Kidney glomerular epithelial cell (primary cell): ENCODE results near the gene MDGA2.

ENCODE experiments used
- DNase-seq: peaks from one replicate; lab custom pipeline; 2025; lab: John Stamatoyannopoulos, UW

MDGA2 gene

GRCh38 chr14:47619392-47619791 is 56.0 kb downstream of the MDGA2 start:
- peak; percentile 80 for DNase-seq

- peak; percentile 79 for DNase-seq
Observed at GRCh38 chr14:47606566-47606965, 68.8 kb downstream of the MDGA2 start.

- DNase-seq, result no peak
Observed at GRCh38 chr14:47596860-47597259, 78.5 kb downstream of the MDGA2 start.

GRCh38 chr14:47596232-47596631 is 79.2 kb downstream of the MDGA2 start:
- no peak for DNase-seq

GRCh38 chr14:47595552-47595951 is 79.9 kb downstream of the MDGA2 start:
- DNase-seq, result no peak

- no peak for DNase-seq
Observed at GRCh38 chr14:47590767-47591495, 84.5 kb downstream of the MDGA2 start.

- no peak for DNase-seq
Observed at GRCh38 chr14:47585447-47585846, 90.0 kb downstream of the MDGA2 start.

GRCh38 chr14:47567273-47567672 is 108.1 kb downstream of the MDGA2 start:
- no peak for DNase-seq

- no peak for DNase-seq
Observed at GRCh38 chr14:47557894-47558293, 117.5 kb downstream of the MDGA2 start.

- DNase-seq, result peak; percentile 15
Observed at GRCh38 chr14:47555333-47555732, 120.1 kb downstream of the MDGA2 start.

- no peak for DNase-seq
Observed at GRCh38 chr14:47549886-47550285, 125.5 kb downstream of the MDGA2 start.

GRCh38 chr14:47543459-47543858 is 131.9 kb downstream of the MDGA2 start:
- peak; percentile 83 for DNase-seq

GRCh38 chr14:47541662-47542061 is 133.7 kb downstream of the MDGA2 start:
- DNase-seq, result no peak

- DNase-seq, result peak; percentile 19
Observed at GRCh38 chr14:47539031-47539461, 136.4 kb downstream of the MDGA2 start.

GRCh38 chr14:47536341-47536740 is 139.1 kb downstream of the MDGA2 start:
- DNase-seq, result no peak

GRCh38 chr14:47526591-47527244 is 148.7 kb downstream of the MDGA2 start:
- no peak for DNase-seq

- DNase-seq, result no peak
Observed at GRCh38 chr14:47524524-47524923, 150.9 kb downstream of the MDGA2 start.

GRCh38 chr14:47520382-47520781 is 155.0 kb downstream of the MDGA2 start:
- DNase-seq, result no peak

GRCh38 chr14:47511829-47512228 is 163.6 kb downstream of the MDGA2 start:
- DNase-seq, result no peak

GRCh38 chr14:47509957-47510356 is 165.4 kb downstream of the MDGA2 start:
- no peak for DNase-seq

GRCh38 chr14:47507861-47508260 is 167.5 kb downstream of the MDGA2 start:
- DNase-seq, result no peak

GRCh38 chr14:47500369-47500768 is 175.0 kb downstream of the MDGA2 start:
- no peak for DNase-seq

GRCh38 chr14:47490766-47491165 is 184.6 kb downstream of the MDGA2 start:
- DNase-seq, result no peak

- DNase-seq, result no peak
Observed at GRCh38 chr14:47490353-47490752, 185.1 kb downstream of the MDGA2 start.
